LoVo (cell line): ENCODE measurements around the gene APLF.
"Not testable (repeated sequence)": the region's sequence is repeated elsewhere in the genome, so short reads cannot be mapped to it uniquely, and the experiment has no call there.

ENCODE experiments used
- DNase-seq: peaks from one replicate; pipeline ENCODE4 v3.0.0-alpha.2; 2016; ENCODE audit warnings: low spot score

The APLF gene

GRCh38 chr2:68529651-68530050 lies 62.3 kb downstream of the APLF start:
- not testable (repeated sequence) for DNase-seq

GRCh38 chr2:68536000-68536399 lies 68.6 kb downstream of the APLF start:
- DNase-seq, result no peak

- DNase-seq, result no peak
Measured at GRCh38 chr2:68537011-68537410, 69.6 kb downstream of the APLF start.

GRCh38 chr2:68537809-68538208 lies 70.4 kb downstream of the APLF start:
- DNase-seq, result no peak

GRCh38 chr2:68544811-68545210 lies 77.4 kb downstream of the APLF start:
- no peak for DNase-seq

GRCh38 chr2:68548396-68548795 lies 81.0 kb downstream of the APLF start:
- DNase-seq, result no peak

GRCh38 chr2:68553098-68553497 lies 85.7 kb downstream of the APLF start:
- DNase-seq, result no peak

- not testable (repeated sequence) for DNase-seq
Measured at GRCh38 chr2:68555425-68556206, 88.2 kb downstream of the APLF start.

- DNase-seq, result no peak
Measured at GRCh38 chr2:68556381-68556780, 89.0 kb downstream of the APLF start.

GRCh38 chr2:68558576-68558975 lies 91.2 kb downstream of the APLF start:
- no peak for DNase-seq

GRCh38 chr2:68559692-68560091 lies 92.3 kb downstream of the APLF start:
- no peak for DNase-seq

- DNase-seq, result no peak
Measured at GRCh38 chr2:68560545-68560944, 93.2 kb downstream of the APLF start.

GRCh38 chr2:68561372-68561771 lies 94.0 kb downstream of the APLF start:
- no peak for DNase-seq

- DNase-seq, result no peak
Measured at GRCh38 chr2:68562934-68563333, 95.5 kb downstream of the APLF start.

GRCh38 chr2:68564426-68564825 lies 97.0 kb downstream of the APLF start:
- no peak for DNase-seq

GRCh38 chr2:68565273-68565672 lies 97.9 kb downstream of the APLF start:
- no peak for DNase-seq

GRCh38 chr2:68565858-68566257 lies 98.5 kb downstream of the APLF start:
- DNase-seq, result no peak

- no peak for DNase-seq
Measured at GRCh38 chr2:68566362-68566761, 99.0 kb downstream of the APLF start.

GRCh38 chr2:68568116-68568515 lies 100.7 kb downstream of the APLF start:
- DNase-seq, result no peak

- DNase-seq, result no peak
Measured at GRCh38 chr2:68569604-68570003, 102.2 kb downstream of the APLF start.

- not testable (repeated sequence) for DNase-seq
Measured at GRCh38 chr2:68570434-68570833, 103.0 kb downstream of the APLF start.

- DNase-seq, result no peak
Measured at GRCh38 chr2:68574202-68574791, 106.9 kb downstream of the APLF start.

GRCh38 chr2:68577183-68577582 lies 109.8 kb downstream of the APLF start:
- DNase-seq, result no peak

- no peak for DNase-seq
Measured at GRCh38 chr2:68579689-68580088, 112.3 kb downstream of the APLF start.
